T-helper 22 cell (primary cell): ENCODE data around the gene RINL.
"Not testable (repeated sequence)": the region's sequence is repeated elsewhere in the genome, so short reads cannot be mapped to it uniquely, and the experiment has no call there.

Experiments
- DNase-seq: peaks from one replicate; pipeline ENCODE4 v3.0.0-alpha.2; 2020; ENCODE audit warnings: low read depth

The RINL gene

GRCh38 chr19:38905620-38906019 is 27.5 kb upstream of the RINL start:
- no peak for DNase-seq

GRCh38 chr19:38904581-38905539 is 26.8 kb upstream of the RINL start:
- no peak for DNase-seq

- DNase-seq: no peak
Measured at GRCh38 chr19:38901683-38902082, 23.6 kb upstream of the RINL start.

- DNase-seq: no peak
Measured at GRCh38 chr19:38900743-38901190, 22.7 kb upstream of the RINL start.

- no peak for DNase-seq
Measured at GRCh38 chr19:38900202-38900629, 22.1 kb upstream of the RINL start.

GRCh38 chr19:38899447-38900201 is 21.5 kb upstream of the RINL start, which contains the start of the genes NFKBIB and SIRT2:
NFKBIB (plus strand) TSS chr19:38899969; CDS start chr19:38900033, 64 bp downstream.
SIRT2 (minus strand) TSS chr19:38899618; CDS start chr19:38899521, 97 bp downstream.
- DNase-seq: peak; percentile 100

GRCh38 chr19:38898788-38899446 is 20.8 kb upstream of the RINL start:
- DNase-seq: no peak

GRCh38 chr19:38894968-38895367 is 16.9 kb upstream of the RINL start:
- DNase-seq: no peak

- no peak for DNase-seq
Measured at GRCh38 chr19:38893341-38893771, 15.3 kb upstream of the RINL start.

- DNase-seq: no peak
Measured at GRCh38 chr19:38892841-38893240, 14.8 kb upstream of the RINL start.

GRCh38 chr19:38891771-38892170 is 13.7 kb upstream of the RINL start:
- DNase-seq: no peak

- DNase-seq: no peak
Measured at GRCh38 chr19:38890686-38891085, 12.6 kb upstream of the RINL start.

GRCh38 chr19:38889803-38890202 is 11.7 kb upstream of the RINL start:
- DNase-seq: no peak

GRCh38 chr19:38888876-38889275 is 10.8 kb upstream of the RINL start:
- no peak for DNase-seq

- DNase-seq: not testable (repeated sequence)
Measured at GRCh38 chr19:38884691-38885090, 6.6 kb upstream of the RINL start.

- no peak for DNase-seq
Measured at GRCh38 chr19:38883286-38883685, 5.2 kb upstream of the RINL start.

GRCh38 chr19:38880882-38881609 is 3.0 kb upstream of the RINL start:
- no peak for DNase-seq

GRCh38 chr19:38880076-38880881 is 2.2 kb upstream of the RINL start:
- DNase-seq: no peak

GRCh38 chr19:38879400-38879751 is 1.3 kb upstream of the RINL start:
- no peak for DNase-seq

GRCh38 chr19:38878575-38879399 is 712 bp upstream of the RINL start:
- DNase-seq: no peak
